SK-N-SH (cell line): ENCODE measurements around the gene NCSTN. TPM values are rescaled to one million over a fixed set of nuclear protein-coding genes. Genes with fewer than 3 reads are reported as not detected.

Experiments used
- CTCF ChIA-PET: fragments of 300-600, 350-600 bp; formaldehyde crosslinking; extraction: SDS; loops from one replicate; lab custom pipeline; 2021; lab: Yijun Ruan, JAX
- POLR2A ChIA-PET: fragments of 350-600 bp; sonication (Branson Sonifier 250); formaldehyde crosslinking; extraction: SDS; loops from one replicate; lab custom pipeline; 2020; ENCODE audit warnings: antibody characterized with exemption, inconsistent platforms; lab: Yijun Ruan, JAX
- DNase-seq: peaks from one replicate; pipeline ENCODE4 v3.0.0; 2012
- H2AFZ ChIP-seq: fragments of 200-600 bp; sonication (generic); 2 replicates; pipeline ENCODE4 v1.8.1; 2016; ENCODE audit warnings: antibody characterized with exemption, mild to moderate bottlenecking, low read depth
- H3F3A ChIP-seq: fragments of 200-600 bp; sonication (generic); replicated peaks from 2 replicates; pipeline ENCODE3; 2016; ENCODE audit warnings: antibody characterized with exemption, mild to moderate bottlenecking; ENCODE audit not compliant: insufficient read depth
- H3K27ac ChIP-seq, 2 experiments: fragments of 200-500 bp in 1 of 2; fragments of 200-600 bp in 1 of 2; sonication (Bioruptor generic) in 1 of 2; sonication (generic), shearing (Covaris generic) in 1 of 2; 2 replicates each; pipeline versions ENCODE4 v1.5.1 to v1.6.1; 2014 to 2016; ENCODE audit warnings: low read depth in 2 of 2, inconsistent platforms in 1 of 2, low read length in 1 of 2, mild to moderate bottlenecking in 1 of 2, mixed read lengths in 1 of 2
- H3K27me3 ChIP-seq: fragments of 200-600 bp; sonication (generic), shearing (Covaris generic); 2 replicates; pipeline ENCODE4 v1.6.1; 2016; ENCODE audit warnings: mixed run types; ENCODE audit not compliant: insufficient read depth
- H3K36me3 ChIP-seq, 2 experiments: fragments of 200-500 bp in 1 of 2; fragments of 200-600 bp in 1 of 2; sonication (Bioruptor generic) in 1 of 2; sonication (generic) in 1 of 2; replicated peaks in 1 of 2; 2 replicates each; pipeline versions ENCODE3 to v1.5.1; 2014 to 2016; ENCODE audit warnings: low read length in 1 of 2, mild to moderate bottlenecking in 1 of 2; ENCODE audit not compliant: insufficient read depth in 2 of 2, control insufficient read depth in 1 of 2
- H3K4me1 ChIP-seq, 2 experiments: fragments of 200-500 bp in 1 of 2; fragments of 200-600 bp in 1 of 2; sonication (Bioruptor generic) in 1 of 2; sonication (generic), shearing (Covaris generic) in 1 of 2; 2 replicates each; pipeline versions ENCODE4 v1.5.1 to v1.6.1; 2014 to 2016; ENCODE audit warnings: low read depth in 1 of 2, low read length in 1 of 2, mixed run types in 1 of 2; ENCODE audit not compliant: insufficient read depth in 2 of 2, control insufficient read depth in 1 of 2
- H3K4me2 ChIP-seq: fragments of 200-600 bp; sonication (generic), shearing (Covaris generic); 2 replicates; pipeline ENCODE4 v1.6.1; 2017; ENCODE audit warnings: mixed run types
- H3K4me3 ChIP-seq, 2 experiments: fragments of 200-500 bp in 1 of 2; fragments of 200-600 bp in 1 of 2; sonication (Bioruptor generic) in 1 of 2; sonication (generic), shearing (Covaris generic) in 1 of 2; 2 replicates each; pipeline versions ENCODE4 v1.5.1 to v1.8.1; 2014 to 2016; ENCODE audit warnings: low read depth in 2 of 2, inconsistent platforms in 1 of 2, low read length in 1 of 2, mild to moderate bottlenecking in 1 of 2, mixed read lengths in 1 of 2, moderate library complexity in 1 of 2
- H3K79me2 ChIP-seq: fragments of 200-600 bp; sonication (generic); 2 replicates; pipeline ENCODE4 v1.8.1; 2017; ENCODE audit warnings: mild to moderate bottlenecking; ENCODE audit not compliant: insufficient read depth
- H3K9ac ChIP-seq: fragments of 200-600 bp; sonication (generic); 2 replicates; pipeline ENCODE4 v1.6.1; 2017; ENCODE audit warnings: mixed run types
- H3K9me2 ChIP-seq: fragments of 200-600 bp; sonication (generic); 2 replicates; pipeline ENCODE4 v1.6.1; 2017; ENCODE audit warnings: mixed run types
- H3K9me3 ChIP-seq: fragments of 200-600 bp; sonication (generic); 2 replicates; pipeline ENCODE4 v1.6.1; 2017; ENCODE audit warnings: mixed run types, mild to moderate bottlenecking, moderate library complexity
- H4K20me1 ChIP-seq: fragments of 200-600 bp; sonication (generic); 2 replicates; pipeline ENCODE4 v1.6.1; 2017; ENCODE audit warnings: mild to moderate bottlenecking, mixed run types; ENCODE audit not compliant: insufficient read depth
- CHD2 ChIP-seq: fragments of 150-350 bp; IDR thresholded peaks from 2 replicates; pipeline ENCODE4 v1.6.1; 2018; ENCODE audit warnings: low read length; ENCODE audit not compliant: partially characterized antibody
- ELF1 ChIP-seq: IDR thresholded peaks from 2 replicates; pipeline ENCODE4 v1.4.0; 2012
- EP300 ChIP-seq, 2 experiments: IDR thresholded peaks; 2 replicates each; pipeline versions ENCODE4 v1.4.0 to v1.6.1; 2012; ENCODE audit warnings: borderline replicate concordance in 1 of 2, low read depth in 1 of 2, low read length in 1 of 2
- EZH2phosphoT487 ChIP-seq: fragments of 200-600 bp; sonication (generic); IDR thresholded peaks from 2 replicates; pipeline ENCODE4 v1.6.1; 2017; ENCODE audit warnings: low read depth, mixed run types, mild to moderate bottlenecking, antibody characterized with exemption, moderate library complexity, borderline replicate concordance
- GABPA ChIP-seq: IDR thresholded peaks from 2 replicates; pipeline ENCODE4 v1.4.0; 2012; ENCODE audit warnings: low read depth, mild to moderate bottlenecking
- JUND ChIP-seq: IDR thresholded peaks from 2 replicates; pipeline ENCODE4 v1.4.0; 2012
- MXI1 ChIP-seq: IDR thresholded peaks from 2 replicates; pipeline ENCODE4 v1.6.1; 2012; ENCODE audit warnings: mild to moderate bottlenecking, low read depth, low read length, improper control_type of control experiment
- RAD21 ChIP-seq: IDR thresholded peaks from 2 replicates; pipeline ENCODE4 v1.6.1; 2012; ENCODE audit warnings: mild to moderate bottlenecking, low read length
- RFX5 ChIP-seq: IDR thresholded peaks from 2 replicates; pipeline ENCODE4 v1.6.1; 2012; ENCODE audit warnings: mild to moderate bottlenecking, improper control_type of control experiment, low read length
- SIN3A ChIP-seq: IDR thresholded peaks from 2 replicates; pipeline ENCODE4 v1.6.1; 2012; ENCODE audit warnings: low read depth, mild to moderate bottlenecking, low read length, moderate library complexity, borderline replicate concordance
- TCF12 ChIP-seq: IDR thresholded peaks from 2 replicates; pipeline ENCODE4 v1.4.0; 2012
- TEAD4 ChIP-seq: IDR thresholded peaks from 2 replicates; pipeline ENCODE4 v1.4.0; 2012; ENCODE audit warnings: mild to moderate bottlenecking, borderline replicate concordance; ENCODE audit not compliant: insufficient read depth
- YY1 ChIP-seq: IDR thresholded peaks from 2 replicates; pipeline ENCODE4 v1.4.0; 2012; ENCODE audit warnings: low read depth, mild to moderate bottlenecking
- WGBS: methylation state at CpG from one replicate; pipeline ENCODE4 v1.1.6; 2017; ENCODE audit warnings: low lambda C conversion rate; 5-methylcytosine and 5-hydroxymethylcytosine counted together
- polyA plus RNA-seq, 3 experiments: library from polyadenylated mRNA; depleted of rRNA; stranded (reverse); fragments of >200 nt; gene quantifications; 2 replicates each; pipeline ENCODE4 v1.2.3, GENCODE V29; 2012
- TF ChIP-seq, protein P1 (sequence below): IDR thresholded peaks from 2 replicates; pipeline ENCODE4 v1.6.1; 2012; ENCODE audit warnings: mild to moderate bottlenecking, low read depth, low read length, moderate library complexity
- TF ChIP-seq, protein P2 (sequence below): fragments of 200-600 bp; sonication (generic); IDR thresholded peaks from 2 replicates; pipeline ENCODE4 v1.6.1; 2017; ENCODE audit warnings: antibody characterized with exemption, mild to moderate bottlenecking, moderate library complexity
- TF ChIP-seq, protein P3 (sequence below): fragments of 150-350 bp; IDR thresholded peaks from 2 replicates; pipeline ENCODE4 v1.6.1; 2017; ENCODE audit warnings: antibody characterized with exemption, low read length, low read depth, borderline replicate concordance

The NCSTN gene
- polyA plus RNA-seq, 1 of the 3 experiments (the other 2 are of a cell fraction), result 165 TPM

GRCh38 chr1:160373696-160374095 is 30.5 kb downstream of the NCSTN start:
- Histone ChIP-seq H3K36me3 (no peaks in the 10 kb centered on the region), H3K4me1 (peaks cover 0 to 9% of the 10 kb centered on the region in 2 experiments; a peak in 2 of 4 replicates), H3K9ac (no peak overlapping the region), H3K4me3 (no peak overlapping the region), H3K79me2 (no peaks in the 10 kb centered on the region), H3K27me3 (no peaks in the 10 kb centered on the region), H3K4me2 (no peak overlapping the region), H3K9me3 (no peaks in the 10 kb centered on the region), H3K27ac (no peak overlapping the region), H3F3A (no peaks in the 10 kb centered on the region), H2AFZ (no peak overlapping the region), H4K20me1 (no peaks in the 10 kb centered on the region), H3K9me2 (no peaks in the 10 kb centered on the region)
- TF ChIP-seq, protein P1, sequence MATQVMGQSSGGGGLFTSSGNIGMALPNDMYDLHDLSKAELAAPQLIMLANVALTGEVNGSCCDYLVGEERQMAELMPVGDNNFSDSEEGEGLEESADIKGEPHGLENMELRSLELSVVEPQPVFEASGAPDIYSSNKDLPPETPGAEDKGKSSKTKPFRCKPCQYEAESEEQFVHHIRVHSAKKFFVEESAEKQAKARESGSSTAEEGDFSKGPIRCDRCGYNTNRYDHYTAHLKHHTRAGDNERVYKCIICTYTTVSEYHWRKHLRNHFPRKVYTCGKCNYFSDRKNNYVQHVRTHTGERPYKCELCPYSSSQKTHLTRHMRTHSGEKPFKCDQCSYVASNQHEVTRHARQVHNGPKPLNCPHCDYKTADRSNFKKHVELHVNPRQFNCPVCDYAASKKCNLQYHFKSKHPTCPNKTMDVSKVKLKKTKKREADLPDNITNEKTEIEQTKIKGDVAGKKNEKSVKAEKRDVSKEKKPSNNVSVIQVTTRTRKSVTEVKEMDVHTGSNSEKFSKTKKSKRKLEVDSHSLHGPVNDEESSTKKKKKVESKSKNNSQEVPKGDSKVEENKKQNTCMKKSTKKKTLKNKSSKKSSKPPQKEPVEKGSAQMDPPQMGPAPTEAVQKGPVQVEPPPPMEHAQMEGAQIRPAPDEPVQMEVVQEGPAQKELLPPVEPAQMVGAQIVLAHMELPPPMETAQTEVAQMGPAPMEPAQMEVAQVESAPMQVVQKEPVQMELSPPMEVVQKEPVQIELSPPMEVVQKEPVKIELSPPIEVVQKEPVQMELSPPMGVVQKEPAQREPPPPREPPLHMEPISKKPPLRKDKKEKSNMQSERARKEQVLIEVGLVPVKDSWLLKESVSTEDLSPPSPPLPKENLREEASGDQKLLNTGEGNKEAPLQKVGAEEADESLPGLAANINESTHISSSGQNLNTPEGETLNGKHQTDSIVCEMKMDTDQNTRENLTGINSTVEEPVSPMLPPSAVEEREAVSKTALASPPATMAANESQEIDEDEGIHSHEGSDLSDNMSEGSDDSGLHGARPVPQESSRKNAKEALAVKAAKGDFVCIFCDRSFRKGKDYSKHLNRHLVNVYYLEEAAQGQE, result peak; percentile 89
- TF ChIP-seq, protein P2, sequence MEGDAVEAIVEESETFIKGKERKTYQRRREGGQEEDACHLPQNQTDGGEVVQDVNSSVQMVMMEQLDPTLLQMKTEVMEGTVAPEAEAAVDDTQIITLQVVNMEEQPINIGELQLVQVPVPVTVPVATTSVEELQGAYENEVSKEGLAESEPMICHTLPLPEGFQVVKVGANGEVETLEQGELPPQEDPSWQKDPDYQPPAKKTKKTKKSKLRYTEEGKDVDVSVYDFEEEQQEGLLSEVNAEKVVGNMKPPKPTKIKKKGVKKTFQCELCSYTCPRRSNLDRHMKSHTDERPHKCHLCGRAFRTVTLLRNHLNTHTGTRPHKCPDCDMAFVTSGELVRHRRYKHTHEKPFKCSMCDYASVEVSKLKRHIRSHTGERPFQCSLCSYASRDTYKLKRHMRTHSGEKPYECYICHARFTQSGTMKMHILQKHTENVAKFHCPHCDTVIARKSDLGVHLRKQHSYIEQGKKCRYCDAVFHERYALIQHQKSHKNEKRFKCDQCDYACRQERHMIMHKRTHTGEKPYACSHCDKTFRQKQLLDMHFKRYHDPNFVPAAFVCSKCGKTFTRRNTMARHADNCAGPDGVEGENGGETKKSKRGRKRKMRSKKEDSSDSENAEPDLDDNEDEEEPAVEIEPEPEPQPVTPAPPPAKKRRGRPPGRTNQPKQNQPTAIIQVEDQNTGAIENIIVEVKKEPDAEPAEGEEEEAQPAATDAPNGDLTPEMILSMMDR, result no peak
- TF ChIP-seq, protein P3, sequence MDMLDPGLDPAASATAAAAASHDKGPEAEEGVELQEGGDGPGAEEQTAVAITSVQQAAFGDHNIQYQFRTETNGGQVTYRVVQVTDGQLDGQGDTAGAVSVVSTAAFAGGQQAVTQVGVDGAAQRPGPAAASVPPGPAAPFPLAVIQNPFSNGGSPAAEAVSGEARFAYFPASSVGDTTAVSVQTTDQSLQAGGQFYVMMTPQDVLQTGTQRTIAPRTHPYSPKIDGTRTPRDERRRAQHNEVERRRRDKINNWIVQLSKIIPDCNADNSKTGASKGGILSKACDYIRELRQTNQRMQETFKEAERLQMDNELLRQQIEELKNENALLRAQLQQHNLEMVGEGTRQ, result no peak
- TF ChIP-seq JUND (no peak), TEAD4 (no peak), CHD2 (no peak), RFX5 (no peak)
- 87% methylated on average over 4 of the region's 4 CpGs for WGBS
- CTCF ChIA-PET, result interaction anchor here (1.4 to 8.4 kb wide), 6 partner anchors 10 to 367 kb away, joined by 3 to 100 read pairs (median 20); partner anchors contain the start of gene NHLH1
- POLR2A ChIA-PET, result no interaction called here
- DNase-seq, result no peak

DNA sequence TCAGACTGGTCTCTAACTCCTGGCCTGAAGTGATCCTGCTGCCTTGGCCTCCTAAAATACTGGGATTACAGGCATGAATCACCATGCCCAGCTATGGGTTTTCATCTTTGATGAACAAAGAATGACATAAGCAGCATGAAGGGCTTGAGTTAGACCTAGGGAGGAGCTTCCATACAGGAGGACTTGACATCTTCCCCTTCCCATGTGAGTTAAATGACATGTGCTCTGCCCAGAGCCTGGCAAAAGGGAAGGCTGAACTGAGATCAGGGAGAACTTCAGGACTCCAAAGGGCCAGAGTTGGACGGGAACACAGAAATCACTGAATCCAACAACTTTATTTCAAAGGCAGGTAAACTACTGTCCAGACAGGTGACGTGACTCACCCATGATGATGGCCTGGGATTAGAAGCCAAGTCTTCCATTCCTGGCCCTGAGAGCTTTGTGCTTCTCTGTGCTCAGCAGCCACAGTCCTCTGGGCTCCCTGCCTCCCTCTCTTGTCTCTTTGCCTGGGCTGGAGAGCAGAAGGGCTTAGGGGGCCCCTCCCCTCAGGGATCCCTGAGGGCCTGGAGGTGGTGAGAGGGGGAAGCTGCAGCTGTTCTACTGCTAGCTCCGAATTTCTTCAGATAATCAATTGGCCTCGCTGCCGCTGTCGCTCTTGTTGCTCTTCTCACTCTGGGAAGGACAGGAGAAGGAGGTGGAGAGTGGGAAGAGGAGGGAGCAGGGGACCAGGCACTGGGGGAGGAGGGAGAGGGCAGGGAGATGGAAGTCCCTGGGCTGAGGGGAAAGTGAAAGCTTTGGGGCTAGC is 31.3 kb downstream of the NCSTN start:
- H3K4me2 ChIP-seq, result no peak overlapping the region
- CTCF ChIA-PET, result interaction anchor here (0.6 to 8.4 kb wide), 7 partner anchors 10 to 368 kb away, joined by 3 to 100 read pairs (median 18); partner anchors contain the start of gene NHLH1
- H3K36me3 ChIP-seq, result no peaks in the 10 kb centered on the region
- no peaks in the 10 kb centered on the region for H3K9me2 ChIP-seq
- H3F3A ChIP-seq, result no peaks in the 10 kb centered on the region
- POLR2A ChIA-PET, result no interaction called here
- no peaks in the 10 kb centered on the region for H4K20me1 ChIP-seq
- H3K9me3 ChIP-seq, result no peaks in the 10 kb centered on the region
- H3K9ac ChIP-seq, result no peak overlapping the region
- peaks cover 0 to 9% of the 10 kb centered on the region in 2 experiments; a peak in 2 of 4 replicates for H3K4me1 ChIP-seq
- no peak for DNase-seq
- H3K27ac ChIP-seq, result no peak overlapping the region
- H3K27me3 ChIP-seq, result no peaks in the 10 kb centered on the region
- H3K79me2 ChIP-seq, result no peaks in the 10 kb centered on the region
- H3K4me3 ChIP-seq, result no peak overlapping the region
- 60% methylated on average over 6 of the region's 6 CpGs for WGBS
- H2AFZ ChIP-seq, result no peak overlapping the region
- no peak for TF ChIP-seq ELF1
- TF ChIP-seq RAD21, result no peak
- TF ChIP-seq, protein P2, result no peak
- TF ChIP-seq SIN3A, result no peak
- no peak for TF ChIP-seq RFX5
- no peak for TF ChIP-seq TCF12
- TF ChIP-seq EZH2phosphoT487, result no peak
- TF ChIP-seq YY1, result no peak
- no peak for TF ChIP-seq EP300 (IDR thresholded peaks at IDR 0.05; ENCODE audit: borderline replicate concordance in 1 of 2, low read depth in 1 of 2, low read length in 1 of 2)
- no peak for TF ChIP-seq GABPA
- TF ChIP-seq MXI1, result no peak
